ENCODE results near the gene FKBP14. TPM values are rescaled to one million over a fixed set of nuclear protein-coding genes. Genes with fewer than 3 reads are reported as not detected.

The FKBP14 gene
- total RNA-seq, 1 donor from 2014 or later: 4.4 TPM

- no peak for DNase-seq (ENCODE audit: extremely low spot score in 2 of 2)
- Histone ChIP-seq H3K9me3 (no peaks in the 10 kb centered on the region), H3K4me1 (peaks cover 30% of the 10 kb centered on the region), H3K36me3 (no peaks in the 10 kb centered on the region), H3K27me3 (no peaks in the 10 kb centered on the region), H3K4me3 (no peak overlapping the region), H3K27ac (peak overlapping the region; percentile 95)
- intact Hi-C loops (cut with DNase I): no loop called here
- TF ChIP-seq POLR2AphosphoS5 (IDR thresholded peaks at IDR 0.05; ENCODE audit: insufficient read depth in 1 of 2, low read depth in 1 of 2) (no peak), CTCF (IDR thresholded peaks at IDR 0.05) (no peak), POLR2A (IDR thresholded peaks at IDR 0.05) (no peak)
Observed at GRCh38 chr7:29987083-29987482, 39.4 kb downstream of the FKBP14 start.

- intact Hi-C loops (cut with DNase I): no loop called here
- no peak for TF ChIP-seq CTCF (IDR thresholded peaks at IDR 0.05)
- H3K9me3 ChIP-seq: no peaks in the 10 kb centered on the region
Observed at GRCh38 chr7:29980151-29980550, 46.4 kb downstream of the FKBP14 start.

GRCh38 chr7:29977886-29978651, 48.4 kb downstream of the FKBP14 start:
- H3K4me1 ChIP-seq: peaks cover 15% of the 10 kb centered on the region
- H3K9me3 ChIP-seq: no peaks in the 10 kb centered on the region

More at GRCh38 chr7:29980151-29980550, 46.4 kb downstream of the FKBP14 start:
- Histone ChIP-seq H3K27me3 (no peaks in the 10 kb centered on the region), H3K4me1 (peaks cover 15% of the 10 kb centered on the region), H3K27ac (no peak overlapping the region), H3K36me3 (no peaks in the 10 kb centered on the region), H3K4me3 (no peak overlapping the region)
- no peak for DNase-seq (ENCODE audit: extremely low spot score in 2 of 2)

GRCh38 chr7:29976673-29977415, 49.7 kb downstream of the FKBP14 start:
- H3K4me3 ChIP-seq: no peak overlapping the region
- no peaks in the 10 kb centered on the region for H3K36me3 ChIP-seq
- H3K9me3 ChIP-seq: no peaks in the 10 kb centered on the region
- no peak for TF ChIP-seq CTCF (IDR thresholded peaks at IDR 0.05)
- TF ChIP-seq POLR2AphosphoS5 (IDR thresholded peaks at IDR 0.05; ENCODE audit: insufficient read depth in 1 of 2, low read depth in 1 of 2): no peak
- no peak for TF ChIP-seq POLR2A (IDR thresholded peaks at IDR 0.05)
- intact Hi-C loops (cut with DNase I): no loop called here
- no peaks in the 10 kb centered on the region for H3K27me3 ChIP-seq
- H3K4me1 ChIP-seq: peaks cover 23% of the 10 kb centered on the region
- DNase-seq (ENCODE audit: extremely low spot score in 2 of 2): no peak
- peak overlapping the region; percentile 56 for H3K27ac ChIP-seq

More at GRCh38 chr7:29977886-29978651, 48.4 kb downstream of the FKBP14 start:
- Histone ChIP-seq H3K27ac (no peak overlapping the region), H3K27me3 (no peaks in the 10 kb centered on the region), H3K36me3 (no peaks in the 10 kb centered on the region), H3K4me3 (no peak overlapping the region)
- DNase-seq (ENCODE audit: extremely low spot score in 2 of 2): no peak
- no peak for TF ChIP-seq CTCF (IDR thresholded peaks at IDR 0.05)
- TF ChIP-seq POLR2A (IDR thresholded peaks at IDR 0.05): no peak
- no peak for TF ChIP-seq POLR2AphosphoS5 (IDR thresholded peaks at IDR 0.05; ENCODE audit: insufficient read depth in 1 of 2, low read depth in 1 of 2)
- intact Hi-C loops (cut with DNase I): no loop called here

- no peak overlapping the region for H3K4me3 ChIP-seq
- TF ChIP-seq POLR2A (IDR thresholded peaks at IDR 0.05) (no peak), CTCF (IDR thresholded peaks at IDR 0.05) (no peak), POLR2AphosphoS5 (IDR thresholded peaks at IDR 0.05; ENCODE audit: insufficient read depth in 1 of 2, low read depth in 1 of 2) (no peak)
- no peak for DNase-seq (ENCODE audit: extremely low spot score in 2 of 2)
- H3K27ac ChIP-seq: peak overlapping the region; percentile 56
- H3K4me1 ChIP-seq: peaks cover 27% of the 10 kb centered on the region
- no peaks in the 10 kb centered on the region for H3K36me3 ChIP-seq
- no peaks in the 10 kb centered on the region for H3K9me3 ChIP-seq
- intact Hi-C loops (cut with DNase I): no loop called here
- no peaks in the 10 kb centered on the region for H3K27me3 ChIP-seq
Observed at GRCh38 chr7:29976266-29976665, 50.2 kb downstream of the FKBP14 start.
